ENCODE data around the gene ABCA12. TPM values are rescaled to one million over a fixed set of nuclear protein-coding genes. Genes with fewer than 3 reads are reported as not detected.

The ABCA12 gene
- total and polyA plus RNA-seq, 2 of the 8 experiments (the other 6 are each of a cell fraction or from before 2014, with no cell fraction given): not detected

GRCh38 chr2:215104226-215104625, 34.2 kb downstream of the ABCA12 start:
- H3K79me2 ChIP-seq (ENCODE audit: control insufficient read depth in 1 of 2, insufficient read depth in 2 of 2, low read length in 2 of 2): no peaks in the 10 kb centered on the region
- H2AFZ ChIP-seq (ENCODE audit: low read length): no peak overlapping the region
- H3K36me3 ChIP-seq (ENCODE audit: control insufficient read depth in 2 of 4, insufficient read depth in 4 of 4, low read length in 3 of 4): no peaks in the 10 kb centered on the region
- H2BK120ac ChIP-seq (replicated peaks; ENCODE audit: low read depth, low read length): no peak overlapping the region
- CTCF ChIA-PET (ENCODE audit: partially characterized antibody): no interaction called here
- no peak overlapping the region for H3K4ac ChIP-seq (replicated peaks; ENCODE audit: insufficient read length, low read depth, low read length)
- DNase-seq (ENCODE audit: low read depth in 1 of 2, low spot score in 2 of 2) (no peak), FAIRE-seq (no peak)
- H3K4me2 ChIP-seq (ENCODE audit: insufficient read depth in 1 of 2, low read depth in 2 of 2, low read length in 2 of 2): no peak overlapping the region
- H4K91ac ChIP-seq (replicated peaks; ENCODE audit: insufficient read length, low read length): no peak overlapping the region
- no peaks in the 10 kb centered on the region for H3K27me3 ChIP-seq (replicated peaks in 1 of 4; ENCODE audit: control insufficient read depth in 3 of 4, extremely low read depth in 1 of 4, insufficient read depth in 3 of 4, low read length in 3 of 4)
- no peaks in the 10 kb centered on the region for H4K20me1 ChIP-seq (replicated peaks in 1 of 2; ENCODE audit: control insufficient read depth in 1 of 2, insufficient read depth in 2 of 2, low read length in 2 of 2)
- no peak overlapping the region for H3K14ac ChIP-seq (ENCODE audit: insufficient read length)
- WGBS, 2 experiments (ENCODE audit: extremely low coverage in 1 of 2, insufficient coverage in 1 of 2, insufficient read length in 1 of 2, insufficient replicate concordance in 2 of 2, low coverage in 1 of 2, low lambda C conversion rate in 2 of 2, missing lambda C conversion rate in 1 of 2): 96% methylated on average over 4 of the region's 4 CpGs; no CpG with 5 or more reads in 1 of the 2 experiments
- H2BK12ac ChIP-seq (ENCODE audit: low read depth, low read length): no peak overlapping the region
- H4K5ac ChIP-seq (ENCODE audit: insufficient read length, low read depth, low read length): no peak overlapping the region
- H3K18ac ChIP-seq (ENCODE audit: extremely low read depth, low read length): no peak overlapping the region
- no peak for TF ChIP-seq RAD21 (IDR thresholded peaks at IDR 0.05 in 1 of 2, conservative IDR thresholded peaks at IDR 0.05 in 1 of 2; ENCODE audit: low read depth in 2 of 2, low read length in 2 of 2)
- TF ChIP-seq JUND (IDR thresholded peaks at IDR 0.05; ENCODE audit: low read length): no peak
- TF ChIP-seq CBX8 (IDR thresholded peaks at IDR 0.05; ENCODE audit: borderline replicate concordance, low read depth, low read length): no peak
- TF ChIP-seq RXRA (IDR thresholded peaks at IDR 0.05; ENCODE audit: insufficient read depth, low read depth, low read length): no peak
- no peaks in the 10 kb centered on the region for H3K4me1 ChIP-seq (replicated peaks in 1 of 4; ENCODE audit: control insufficient read depth in 3 of 4, insufficient read depth in 4 of 4, low read length in 3 of 4)
- no peak overlapping the region for H3K9ac ChIP-seq (replicated peaks in 1 of 4; ENCODE audit: extremely low read depth in 1 of 4, low read depth in 3 of 4, low read length in 3 of 4)
- no peak overlapping the region for H3K56ac ChIP-seq (replicated peaks; ENCODE audit: insufficient read length, low read depth, low read length)
- H3K23ac ChIP-seq (ENCODE audit: insufficient read length): no peak overlapping the region
- H3K23me2 ChIP-seq (ENCODE audit: low read depth, low read length): no peaks in the 10 kb centered on the region; the same call in 1 of the 2 replicates
- H2AK5ac ChIP-seq (ENCODE audit: low read depth, low read length): no peak overlapping the region
- POLR2A ChIA-PET (ENCODE audit: partially characterized antibody): no interaction called here
- H2BK15ac ChIP-seq (ENCODE audit: low read length): no peak overlapping the region
- H3K27ac ChIP-seq (ENCODE audit: low read depth, low read length): no peak overlapping the region
- no peak overlapping the region for H3K4me3 ChIP-seq (ENCODE audit: extremely low read depth in 1 of 4, insufficient read depth in 2 of 4, low read depth in 3 of 4, low read length in 4 of 4)
- no peak overlapping the region for H2BK5ac ChIP-seq (ENCODE audit: low read depth, low read length)
- no peak overlapping the region for H4K8ac ChIP-seq (ENCODE audit: extremely low read depth, insufficient read depth, low read length)
- no peaks in the 10 kb centered on the region for H3K9me3 ChIP-seq (ENCODE audit: insufficient read depth in 2 of 2, low read depth in 1 of 2, low read length in 1 of 2)
- H2BK20ac ChIP-seq (ENCODE audit: low read length): no peak overlapping the region
- H3K79me1 ChIP-seq (ENCODE audit: low read depth, low read length): no peaks in the 10 kb centered on the region
